ENCODE measurements around the gene ADAMTS17.

Gene ADAMTS17

GRCh38 chr15:100311833-100312476 lies 29.8 kb downstream of the ADAMTS17 start:
- in situ Hi-C loops (cut with HindIII; ENCODE audit: low sequenced_read_pairs): no loop called here
- TF ChIP-seq, protein P1, sequence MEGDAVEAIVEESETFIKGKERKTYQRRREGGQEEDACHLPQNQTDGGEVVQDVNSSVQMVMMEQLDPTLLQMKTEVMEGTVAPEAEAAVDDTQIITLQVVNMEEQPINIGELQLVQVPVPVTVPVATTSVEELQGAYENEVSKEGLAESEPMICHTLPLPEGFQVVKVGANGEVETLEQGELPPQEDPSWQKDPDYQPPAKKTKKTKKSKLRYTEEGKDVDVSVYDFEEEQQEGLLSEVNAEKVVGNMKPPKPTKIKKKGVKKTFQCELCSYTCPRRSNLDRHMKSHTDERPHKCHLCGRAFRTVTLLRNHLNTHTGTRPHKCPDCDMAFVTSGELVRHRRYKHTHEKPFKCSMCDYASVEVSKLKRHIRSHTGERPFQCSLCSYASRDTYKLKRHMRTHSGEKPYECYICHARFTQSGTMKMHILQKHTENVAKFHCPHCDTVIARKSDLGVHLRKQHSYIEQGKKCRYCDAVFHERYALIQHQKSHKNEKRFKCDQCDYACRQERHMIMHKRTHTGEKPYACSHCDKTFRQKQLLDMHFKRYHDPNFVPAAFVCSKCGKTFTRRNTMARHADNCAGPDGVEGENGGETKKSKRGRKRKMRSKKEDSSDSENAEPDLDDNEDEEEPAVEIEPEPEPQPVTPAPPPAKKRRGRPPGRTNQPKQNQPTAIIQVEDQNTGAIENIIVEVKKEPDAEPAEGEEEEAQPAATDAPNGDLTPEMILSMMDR (IDR thresholded peaks at IDR 0.05; ENCODE audit: low read depth, low read length): no peak
- H3K4me3 ChIP-seq (ENCODE audit: low read depth, low read length): no peak overlapping the region

DNA sequence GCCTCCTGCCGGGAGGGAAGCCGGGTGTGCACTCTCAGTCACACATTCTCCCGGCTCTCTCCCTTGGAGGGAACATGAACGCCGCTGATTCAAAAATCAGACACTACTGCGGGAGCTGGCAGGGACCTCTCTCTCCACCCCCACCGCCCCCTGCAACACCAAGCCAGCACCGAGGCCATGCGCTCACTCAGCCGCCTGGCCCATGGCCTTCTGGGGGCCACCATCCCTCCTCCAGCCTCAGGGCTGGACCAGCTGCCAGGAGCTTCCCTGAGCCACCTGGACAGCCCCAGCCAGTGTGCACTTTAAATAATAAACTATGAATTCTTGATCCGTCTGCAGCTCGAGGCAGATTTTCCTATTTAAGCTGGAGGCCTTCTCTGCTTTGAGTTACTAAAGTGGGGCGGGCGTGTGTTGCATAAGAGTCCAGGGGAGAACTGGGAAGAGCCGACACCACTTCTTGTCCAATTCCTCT lies 30.6 kb downstream of the ADAMTS17 start:
- TF ChIP-seq, protein P1 (IDR thresholded peaks at IDR 0.05; ENCODE audit: low read depth, low read length): no peak
- no peak for DNase-seq (ENCODE audit: low read depth, low spot score)
- no peak overlapping the region for H3K4me3 ChIP-seq (ENCODE audit: low read depth, low read length)
- in situ Hi-C loops (cut with HindIII; ENCODE audit: low sequenced_read_pairs): no loop called here

More at GRCh38 chr15:100311833-100312476, 29.8 kb downstream of the ADAMTS17 start:
- DNase-seq (ENCODE audit: low read depth, low spot score): no peak

- in situ Hi-C loops (cut with HindIII; ENCODE audit: low sequenced_read_pairs): no loop called here
- no peak for DNase-seq (ENCODE audit: low read depth, low spot score)
- TF ChIP-seq, protein P1 (IDR thresholded peaks at IDR 0.05; ENCODE audit: low read depth, low read length): no peak
- H3K4me3 ChIP-seq (ENCODE audit: low read depth, low read length): no peak overlapping the region
Measured at GRCh38 chr15:100310513-100311153, 31.1 kb downstream of the ADAMTS17 start.

DNA sequence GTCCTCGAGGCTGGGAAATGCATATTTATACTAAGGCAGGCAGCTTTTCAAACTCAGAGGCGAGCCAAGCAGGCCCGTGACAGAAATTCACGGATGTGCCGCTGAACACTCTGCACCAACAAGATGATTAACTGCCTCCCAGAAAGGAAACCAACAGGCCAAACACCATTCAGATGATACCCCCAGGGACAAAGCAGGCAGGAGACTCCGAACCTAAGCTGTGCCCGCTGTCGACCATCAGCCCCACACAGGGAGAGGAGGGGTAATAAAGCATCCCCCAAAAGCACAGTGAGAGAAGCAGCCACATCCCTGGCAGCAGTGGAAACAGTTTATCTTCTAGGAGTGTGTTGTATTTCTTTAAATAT lies 31.8 kb downstream of the ADAMTS17 start:
- TF ChIP-seq, protein P1 (IDR thresholded peaks at IDR 0.05; ENCODE audit: low read depth, low read length): no peak
- in situ Hi-C loops (cut with HindIII; ENCODE audit: low sequenced_read_pairs): no loop called here
- no peak overlapping the region for H3K4me3 ChIP-seq (ENCODE audit: low read depth, low read length)
- DNase-seq (ENCODE audit: low read depth, low spot score): no peak

- in situ Hi-C loops (cut with HindIII; ENCODE audit: low sequenced_read_pairs): no loop called here
- TF ChIP-seq, protein P1 (IDR thresholded peaks at IDR 0.05; ENCODE audit: low read depth, low read length): no peak
- no peak overlapping the region for H3K4me3 ChIP-seq (ENCODE audit: low read depth, low read length)
Measured at GRCh38 chr15:100309109-100310040, 32.4 kb downstream of the ADAMTS17 start.

GRCh38 chr15:100308608-100309007 lies 33.2 kb downstream of the ADAMTS17 start:
- TF ChIP-seq, protein P1 (IDR thresholded peaks at IDR 0.05; ENCODE audit: low read depth, low read length): no peak
- in situ Hi-C loops (cut with HindIII; ENCODE audit: low sequenced_read_pairs): no loop called here
- H3K4me3 ChIP-seq (ENCODE audit: low read depth, low read length): no peak overlapping the region
- DNase-seq (ENCODE audit: low read depth, low spot score): no peak

More at GRCh38 chr15:100309109-100310040, 32.4 kb downstream of the ADAMTS17 start:
- DNase-seq (ENCODE audit: low read depth, low spot score): no peak

Data from astrocyte of the spinal cord (primary cell).